NT2/D1 (cell line): ENCODE results near the gene CLCN4.

Experiments
- DNase-seq: peaks from one replicate; pipeline ENCODE4 v3.0.0-alpha.2; 2011; ENCODE audit warnings: low read depth, low spot score
- H3K27me3 ChIP-seq: 2 replicates; pipeline ENCODE4 v1.6.0; 2011; ENCODE audit warnings: mild to moderate bottlenecking; ENCODE audit not compliant: insufficient read length, insufficient read depth
- H3K36me3 ChIP-seq: 2 replicates; pipeline ENCODE4 v1.6.1; 2011; ENCODE audit warnings: mild to moderate bottlenecking, low read length, mixed read lengths; ENCODE audit not compliant: insufficient read depth, insufficient read length
- H3K4me1 ChIP-seq: 2 replicates; pipeline ENCODE4 v1.5.1; 2011; ENCODE audit not compliant: insufficient read depth, insufficient read length
- H3K4me3 ChIP-seq: 2 replicates; pipeline ENCODE4 v1.5.1; 2011; ENCODE audit warnings: low read depth; ENCODE audit not compliant: insufficient read length
- H3K9ac ChIP-seq: 2 replicates; pipeline ENCODE4 v1.6.0; 2011; ENCODE audit warnings: low read depth; ENCODE audit not compliant: insufficient read length
- H3K9me3 ChIP-seq: 2 replicates; pipeline ENCODE4 v1.5.1; 2011; ENCODE audit warnings: mild to moderate bottlenecking, low read length; ENCODE audit not compliant: insufficient read depth
- SUZ12 ChIP-seq: IDR thresholded peaks from 2 replicates; pipeline ENCODE4 v1.6.1; 2011; ENCODE audit not compliant: insufficient read length, insufficient read depth; ENCODE audit errors: extremely low read depth
- YY1 ChIP-seq: IDR thresholded peaks from 2 replicates; pipeline ENCODE4 v1.6.1; 2011; ENCODE audit not compliant: insufficient read length, insufficient read depth
- ZNF274 ChIP-seq: IDR thresholded peaks from 2 replicates; pipeline ENCODE4 v1.6.1; 2011; ENCODE audit warnings: mild to moderate bottlenecking, low read depth, low read length

The CLCN4 gene

DNA sequence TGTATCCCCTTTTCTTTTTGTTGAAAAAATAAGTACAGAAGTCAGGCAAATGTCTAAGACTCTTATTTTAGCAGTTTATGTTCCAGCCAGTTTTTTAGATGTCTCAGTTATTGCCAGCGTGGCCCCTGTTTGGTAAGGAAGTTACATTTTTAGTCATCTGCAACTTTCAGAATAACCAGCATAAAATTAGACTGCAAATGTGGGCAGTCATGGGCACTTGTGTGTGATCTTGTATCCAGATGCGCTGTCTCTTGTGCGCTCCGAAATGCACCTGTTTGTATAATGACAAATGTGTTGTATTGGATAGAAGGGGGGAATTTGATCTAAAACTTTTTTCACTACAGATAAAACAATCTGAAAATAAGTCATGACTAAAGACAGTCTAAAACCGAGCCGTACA is 44.3 kb upstream of the CLCN4 start:
- no peak overlapping the region for H3K4me3 ChIP-seq
- H3K9me3 ChIP-seq = peaks cover 52% of the 10 kb centered on the region
- H3K4me1 ChIP-seq = no peaks in the 10 kb centered on the region
- H3K27me3 ChIP-seq = no peaks in the 10 kb centered on the region
- no peak overlapping the region for H3K9ac ChIP-seq
- TF ChIP-seq ZNF274 = no peak
- TF ChIP-seq YY1 = no peak
- TF ChIP-seq SUZ12 = no peak
- peaks cover 70% of the 10 kb centered on the region for H3K36me3 ChIP-seq
- no peak for DNase-seq

GRCh38 chrX:10115082-10115481 is 41.7 kb upstream of the CLCN4 start:
- no peak for TF ChIP-seq SUZ12
- no peak for TF ChIP-seq ZNF274
- TF ChIP-seq YY1 = no peak
- no peaks in the 10 kb centered on the region for H3K4me1 ChIP-seq

DNA sequence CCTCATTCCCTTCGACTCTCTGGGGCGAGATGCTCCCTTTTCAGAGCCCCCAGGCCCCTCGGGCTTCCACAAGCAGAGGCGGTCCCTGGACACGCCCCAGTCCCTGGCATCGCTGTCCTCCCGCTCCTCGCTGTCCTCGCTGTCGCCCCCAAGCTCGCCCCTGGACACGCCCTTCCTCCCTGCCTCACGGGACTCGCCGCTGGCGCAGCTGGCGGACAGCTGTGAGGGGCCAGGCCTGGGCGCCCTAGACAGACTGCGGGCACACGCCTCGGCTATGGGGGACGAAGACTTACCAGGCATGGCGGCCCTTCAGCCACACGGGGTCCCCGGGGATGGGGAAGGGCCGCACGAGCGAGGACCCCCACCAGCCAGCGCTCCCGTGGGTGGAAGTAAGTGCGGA is 39.5 kb upstream of the CLCN4 start:
- Histone ChIP-seq H3K4me3 (no peak overlapping the region), H3K27me3 (no peaks in the 10 kb centered on the region), H3K9me3 (peaks cover 86% of the 10 kb centered on the region), H3K36me3 (peaks cover 74% of the 10 kb centered on the region), H3K4me1 (no peaks in the 10 kb centered on the region), H3K9ac (no peak overlapping the region)
- DNase-seq = no peak
- TF ChIP-seq SUZ12 (no peak), YY1 (no peak), ZNF274 (no peak)

More at GRCh38 chrX:10115082-10115481, 41.7 kb upstream of the CLCN4 start:
- H3K9me3 ChIP-seq = peaks cover 76% of the 10 kb centered on the region
- no peak overlapping the region for H3K9ac ChIP-seq
- peaks cover 72% of the 10 kb centered on the region for H3K36me3 ChIP-seq
- no peaks in the 10 kb centered on the region for H3K27me3 ChIP-seq
- DNase-seq = no peak
- no peak overlapping the region for H3K4me3 ChIP-seq

GRCh38 chrX:10117864-10118377 is 38.9 kb upstream of the CLCN4 start:
- TF ChIP-seq ZNF274 (no peak), SUZ12 (no peak), YY1 (no peak)
- Histone ChIP-seq H3K36me3 (peaks cover 76% of the 10 kb centered on the region), H3K9ac (no peak overlapping the region), H3K27me3 (no peaks in the 10 kb centered on the region), H3K4me1 (no peaks in the 10 kb centered on the region), H3K4me3 (no peak overlapping the region), H3K9me3 (peaks cover 86% of the 10 kb centered on the region)
- no peak for DNase-seq

DNA sequence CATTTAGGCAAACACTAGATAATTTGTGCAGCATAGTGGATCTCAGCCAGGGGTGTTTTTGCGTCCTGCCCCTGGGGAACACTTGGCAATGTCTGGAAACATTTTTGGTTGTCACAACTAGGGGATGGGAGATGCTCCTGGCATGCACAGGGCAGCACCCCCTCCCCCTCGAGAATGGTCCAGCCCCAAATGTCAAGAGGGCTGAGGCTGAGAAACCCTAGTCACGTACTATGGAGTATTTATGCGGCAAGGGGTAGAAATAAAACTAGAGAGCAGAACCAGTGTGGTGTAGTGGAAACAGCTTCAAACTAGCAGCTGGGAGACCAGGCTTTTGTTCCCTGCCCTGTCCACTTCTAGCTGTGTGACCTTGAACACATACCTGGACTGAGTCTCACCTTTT is 38.2 kb upstream of the CLCN4 start:
- Histone ChIP-seq H3K9me3 (peaks cover 87% of the 10 kb centered on the region), H3K36me3 (peaks cover 74% of the 10 kb centered on the region), H3K4me3 (no peak overlapping the region), H3K4me1 (no peaks in the 10 kb centered on the region), H3K27me3 (no peaks in the 10 kb centered on the region), H3K9ac (no peak overlapping the region)
- DNase-seq = no peak
- TF ChIP-seq YY1 (no peak), SUZ12 (no peak), ZNF274 (no peak)

- H3K27me3 ChIP-seq = no peaks in the 10 kb centered on the region
- H3K36me3 ChIP-seq = peaks cover 82% of the 10 kb centered on the region
- no peak overlapping the region for H3K4me3 ChIP-seq
- no peak for TF ChIP-seq ZNF274
- TF ChIP-seq SUZ12 = no peak
- no peak for TF ChIP-seq YY1
- no peak overlapping the region for H3K9ac ChIP-seq
- peaks cover 91% of the 10 kb centered on the region for H3K9me3 ChIP-seq
- no peaks in the 10 kb centered on the region for H3K4me1 ChIP-seq
- peak; percentile 76 for DNase-seq
Observed at GRCh38 chrX:10119399-10119990, 37.3 kb upstream of the CLCN4 start.

- H3K4me1 ChIP-seq = no peaks in the 10 kb centered on the region
- no peak overlapping the region for H3K4me3 ChIP-seq
- TF ChIP-seq YY1 (no peak), ZNF274 (no peak), SUZ12 (no peak)
- DNase-seq = no peak
- H3K9me3 ChIP-seq = peaks cover 93% of the 10 kb centered on the region
- peaks cover 84% of the 10 kb centered on the region for H3K36me3 ChIP-seq
- no peak overlapping the region for H3K9ac ChIP-seq
- H3K27me3 ChIP-seq = no peaks in the 10 kb centered on the region
Observed at GRCh38 chrX:10120331-10120730, 36.4 kb upstream of the CLCN4 start.
